HG03432 (cell line): ENCODE measurements around the gene COG4.
A peak's percentile ranks its signal among the peaks of the same experiment; 100 is the strongest.

Source experiments
- ATAC-seq: cut with Tn5 transposase; IDR thresholded peaks from one replicate; pipeline ENCODE4 v1.9.1; 2021; ENCODE audit warnings: mild to moderate bottlenecking, moderate library complexity; ENCODE audit not compliant: unreplicated experiment

Gene COG4

GRCh38 chr16:70480127-70481105 lies 42.9 kb downstream of the COG4 start:
- no peak for ATAC-seq

- ATAC-seq: no peak
Measured at GRCh38 chr16:70478912-70479341, 44.4 kb downstream of the COG4 start.

GRCh38 chr16:70478169-70478568 lies 45.2 kb downstream of the COG4 start:
- ATAC-seq: no peak

GRCh38 chr16:70476272-70477020 lies 46.9 kb downstream of the COG4 start:
- ATAC-seq: peak; percentile 89

- no peak for ATAC-seq
Measured at GRCh38 chr16:70475054-70475871, 48.1 kb downstream of the COG4 start.

- ATAC-seq: no peak
Measured at GRCh38 chr16:70474320-70475053, 48.9 kb downstream of the COG4 start.

- ATAC-seq: no peak
Measured at GRCh38 chr16:70473446-70474319, 49.7 kb downstream of the COG4 start.

GRCh38 chr16:70472786-70473433 lies 50.4 kb downstream of the COG4 start:
- no peak for ATAC-seq

- no peak for ATAC-seq
Measured at GRCh38 chr16:70470927-70471341, 52.4 kb downstream of the COG4 start.

- no peak for ATAC-seq
Measured at GRCh38 chr16:70470141-70470926, 53.0 kb downstream of the COG4 start.

GRCh38 chr16:70468776-70469525 lies 54.4 kb downstream of the COG4 start:
- ATAC-seq: no peak

- ATAC-seq: no peak
Measured at GRCh38 chr16:70467608-70468007, 55.7 kb downstream of the COG4 start.

GRCh38 chr16:70467113-70467512 lies 56.2 kb downstream of the COG4 start:
- ATAC-seq: no peak

GRCh38 chr16:70466805-70467076 lies 56.6 kb downstream of the COG4 start:
- no peak for ATAC-seq

GRCh38 chr16:70465999-70466804 lies 57.2 kb downstream of the COG4 start:
- ATAC-seq: no peak

GRCh38 chr16:70463235-70463634 lies 60.1 kb downstream of the COG4 start:
- ATAC-seq: no peak
